NOMO-1 treated with dmso at 0.1 percent for 144 hours (cell line): Measurements from ENCODE around the gene TTC33.
A peak's percentile ranks its signal among the peaks of the same experiment; 100 is the strongest.
"Not testable (repeated sequence)": the region's sequence is repeated elsewhere in the genome, so short reads cannot be mapped to it uniquely, and the experiment has no call there.

Experiments used
- DNase-seq: peaks from one replicate; lab custom pipeline; 2025; ENCODE audit not compliant: unreplicated experiment; lab: John Stamatoyannopoulos, UW

Gene TTC33

DNA sequence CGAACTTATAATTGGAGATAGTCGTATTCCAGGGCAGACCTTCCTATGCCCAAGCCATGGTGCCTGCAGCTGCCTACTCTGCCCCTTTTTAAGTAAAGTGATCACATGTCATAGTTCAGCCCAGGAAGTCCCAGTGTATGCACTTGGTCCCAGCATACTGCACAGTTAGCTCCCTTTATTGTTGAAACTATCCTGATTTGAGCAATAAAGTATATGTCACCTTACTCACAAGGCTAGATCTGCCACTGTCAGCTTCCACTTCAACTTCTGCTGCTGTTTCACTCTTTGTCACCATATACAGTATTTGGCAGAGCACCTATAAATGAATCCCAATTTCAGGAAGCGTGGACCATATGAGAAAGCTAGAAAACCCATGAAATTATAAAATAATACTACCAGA lies 179.8 kb downstream of the TTC33 start:
- no peak for DNase-seq

DNA sequence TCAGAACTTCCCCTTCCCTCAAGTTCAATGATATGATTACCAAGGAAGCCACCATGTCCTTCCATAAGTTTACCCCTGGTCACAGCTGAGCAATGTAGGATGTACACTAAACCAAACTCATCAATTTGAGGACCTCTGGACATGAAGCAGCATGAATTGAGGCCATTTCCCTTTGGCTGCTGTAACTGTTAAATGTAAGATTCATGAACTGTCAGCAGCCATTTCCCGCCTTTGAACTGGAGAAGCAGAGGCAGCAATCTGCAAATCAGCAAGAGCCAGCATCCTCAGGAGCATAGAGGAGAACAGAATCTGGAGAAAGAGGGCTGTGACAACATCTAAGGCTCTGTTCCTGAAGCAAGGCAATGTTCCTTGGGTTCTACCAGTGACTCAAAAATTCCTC lies 180.3 kb downstream of the TTC33 start:
- DNase-seq: no peak

DNA sequence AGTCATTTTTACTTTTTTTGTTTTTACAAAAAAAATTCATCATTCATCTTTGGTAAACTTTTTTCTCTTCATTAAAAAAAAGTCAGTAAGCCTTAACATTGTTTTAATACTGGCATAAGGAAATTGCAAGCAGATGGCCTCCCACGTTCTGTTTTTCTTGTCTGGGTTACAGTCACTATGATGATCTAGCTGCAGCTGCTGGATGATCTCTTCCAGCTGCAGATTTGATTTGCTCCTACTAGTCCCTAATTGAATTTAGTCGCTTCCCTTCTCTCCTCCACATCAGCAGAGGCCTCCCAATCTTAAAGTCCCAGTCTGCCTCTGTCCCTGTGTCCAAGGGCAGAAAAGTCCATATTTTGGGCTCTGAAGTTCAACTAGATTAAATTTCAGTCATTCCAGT lies 182.8 kb downstream of the TTC33 start:
- DNase-seq: no peak

DNA sequence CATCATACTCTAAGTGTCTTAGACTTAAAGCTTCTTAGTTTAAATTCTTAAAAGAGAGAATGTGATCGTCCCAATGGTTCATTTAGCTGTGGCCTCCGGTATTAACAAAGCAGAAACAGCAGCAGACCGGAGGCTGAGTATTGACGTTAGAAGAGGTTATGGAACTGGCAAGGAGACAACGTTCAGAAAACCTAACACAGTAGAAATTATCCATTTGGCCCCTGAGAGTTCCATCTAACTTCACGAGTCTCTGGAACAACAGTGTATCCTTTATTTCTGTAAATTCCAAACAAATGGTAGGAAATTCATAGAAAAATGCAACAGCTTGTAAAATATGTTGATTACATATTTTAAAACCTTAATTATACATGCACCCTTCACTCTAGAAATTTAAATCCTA lies 183.4 kb downstream of the TTC33 start:
- DNase-seq: no peak

DNA sequence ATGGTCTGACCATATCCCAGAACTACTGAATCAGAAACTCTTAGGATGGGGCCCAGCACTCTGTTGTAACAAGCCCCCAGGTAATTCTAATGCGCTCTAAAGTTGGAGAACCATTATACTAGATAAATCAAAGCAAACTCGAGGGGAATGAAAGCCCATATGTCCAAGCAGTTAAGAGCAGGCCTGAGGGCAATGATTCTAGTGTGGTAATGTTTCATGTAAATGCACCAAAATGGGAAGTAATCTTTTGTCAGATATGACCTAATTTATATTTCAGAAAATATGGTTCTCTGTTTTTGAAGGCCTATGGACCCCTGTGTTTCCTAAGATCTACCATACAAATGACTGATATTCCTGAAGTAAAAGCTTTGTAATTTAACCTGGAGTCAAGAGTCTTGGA lies 184.0 kb downstream of the TTC33 start:
- peak; percentile 4 for DNase-seq

DNA sequence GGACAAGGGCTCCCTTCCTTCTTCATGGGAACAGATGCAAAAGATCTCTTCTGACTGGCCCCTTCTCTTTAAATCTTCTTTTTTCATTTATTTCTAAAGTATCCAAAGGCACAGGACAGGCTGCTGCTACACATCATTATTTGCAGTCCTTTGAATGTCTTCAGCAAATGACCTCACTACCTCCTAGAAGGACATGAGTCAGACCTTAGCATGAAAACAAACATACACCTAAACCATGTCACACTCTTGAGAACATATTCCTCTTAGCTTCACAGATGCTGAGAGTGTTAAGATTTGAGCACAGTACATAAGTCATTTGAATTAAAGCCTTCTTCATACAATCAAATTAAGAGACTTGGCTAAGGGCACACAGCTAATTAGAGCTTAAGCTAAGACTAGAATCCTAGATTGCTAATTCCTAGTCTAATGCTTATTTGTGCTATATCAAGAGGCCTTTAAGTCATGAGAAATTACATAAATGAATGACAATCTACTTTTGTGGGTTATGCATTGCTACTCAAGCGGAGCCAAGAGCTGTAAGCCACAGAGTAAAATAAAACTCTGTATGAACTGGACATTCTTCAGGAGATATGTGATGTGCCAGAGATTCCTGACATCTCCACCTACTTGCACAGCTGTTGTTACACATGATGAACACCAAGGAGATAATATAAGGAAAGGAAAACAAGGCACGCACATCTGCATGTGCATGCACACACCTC lies 185.2 kb downstream of the TTC33 start:
- DNase-seq: no peak

DNA sequence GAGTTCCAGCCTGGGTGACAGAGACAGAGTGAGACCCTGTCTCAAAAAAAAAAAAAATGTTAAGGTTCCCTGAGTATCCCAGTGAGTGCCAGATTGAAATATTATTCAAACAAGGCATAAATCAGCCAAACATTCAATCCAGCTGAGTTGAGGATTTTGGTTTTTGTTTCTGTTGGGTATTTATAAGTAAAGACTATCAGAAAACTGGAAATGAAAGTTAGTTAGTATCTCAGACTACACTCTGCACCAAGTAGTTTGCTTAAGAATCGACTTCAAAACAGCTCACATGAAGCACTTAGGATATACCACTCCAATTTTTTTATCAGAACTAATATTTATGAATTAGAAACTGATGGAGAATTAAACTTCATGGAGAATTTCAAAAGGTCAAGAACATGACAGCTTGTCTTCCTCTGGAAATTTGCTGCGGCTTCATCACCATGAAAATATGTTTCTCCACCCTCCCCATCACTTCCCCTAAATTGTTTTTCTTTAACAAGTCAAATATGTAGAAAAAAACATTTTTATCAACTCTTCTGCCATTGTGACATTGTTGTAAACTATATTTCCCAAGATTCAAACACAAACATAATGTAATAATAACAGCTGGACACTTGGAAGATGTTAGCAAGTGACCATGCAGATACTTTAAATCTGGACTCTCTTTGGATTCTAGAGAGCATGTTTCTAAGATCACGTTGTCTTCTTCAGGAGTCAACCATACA lies 186.1 kb downstream of the TTC33 start:
- DNase-seq: no peak

DNA sequence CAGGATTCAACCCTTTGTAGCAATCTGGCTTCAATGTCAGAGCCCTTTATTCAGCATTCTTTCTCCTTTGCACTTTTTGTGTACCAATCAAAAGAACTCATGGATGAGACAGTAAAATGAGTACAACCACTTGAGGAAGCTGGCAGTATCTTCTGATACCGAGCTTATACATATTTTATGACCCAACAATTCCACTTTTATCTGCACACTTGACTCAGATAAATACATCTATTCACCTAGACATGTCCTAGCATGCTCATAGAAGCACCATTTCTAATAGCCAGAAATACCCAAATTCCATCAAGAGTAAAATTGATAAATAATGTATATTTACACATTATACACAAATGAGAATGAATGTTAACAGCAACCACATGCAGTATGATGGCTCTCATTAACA lies 187.2 kb downstream of the TTC33 start:
- DNase-seq: no peak

DNA sequence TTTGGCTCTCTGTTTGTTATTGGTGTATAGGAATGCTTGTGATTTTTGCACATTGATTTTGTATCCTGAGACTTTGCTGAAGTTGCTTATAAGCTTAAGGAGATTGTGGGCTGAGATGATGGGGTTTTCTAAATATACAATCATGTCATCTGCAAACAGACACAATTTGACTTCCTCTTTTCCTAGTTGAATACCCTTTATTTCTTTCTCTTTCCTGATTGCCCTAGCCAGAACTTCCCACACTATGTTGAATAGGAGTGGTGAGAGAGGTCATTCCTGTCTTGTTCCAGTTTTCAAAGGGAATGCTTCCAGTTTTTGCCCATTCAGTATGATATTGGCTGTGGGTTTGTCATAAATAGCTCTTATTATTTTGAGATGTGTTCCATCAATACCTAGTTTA lies 192.6 kb downstream of the TTC33 start:
- not testable (repeated sequence) for DNase-seq

DNA sequence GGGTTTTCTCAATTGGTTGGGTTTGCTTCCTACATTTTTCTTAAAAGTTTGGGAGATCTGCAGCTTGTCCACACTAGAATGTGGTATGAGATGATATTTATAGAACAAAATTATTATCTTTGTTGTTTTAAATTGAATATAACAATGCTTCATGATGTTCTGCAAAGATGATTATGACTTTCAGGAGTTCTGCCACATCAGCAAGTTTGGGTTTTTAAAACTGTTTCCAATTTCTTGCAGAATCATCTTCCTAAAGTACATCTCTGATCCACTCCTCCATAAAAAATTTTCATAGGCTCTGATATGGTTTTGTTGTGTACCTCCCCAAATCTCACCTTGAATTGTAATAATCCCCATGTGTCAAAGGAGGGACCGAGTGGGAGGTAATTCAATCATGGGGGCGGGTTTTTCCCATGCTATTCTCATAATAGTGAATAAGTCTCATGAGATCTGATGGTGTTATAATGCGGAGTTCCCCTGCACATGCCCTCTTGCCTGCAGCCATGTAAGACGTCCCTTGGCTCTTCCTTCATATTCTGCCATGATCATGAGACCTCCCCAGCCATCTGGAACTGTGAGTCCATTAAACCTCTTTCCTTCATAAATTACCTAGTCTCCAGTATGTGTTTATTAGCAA lies 195.2 kb downstream of the TTC33 start:
- no peak for DNase-seq

DNA sequence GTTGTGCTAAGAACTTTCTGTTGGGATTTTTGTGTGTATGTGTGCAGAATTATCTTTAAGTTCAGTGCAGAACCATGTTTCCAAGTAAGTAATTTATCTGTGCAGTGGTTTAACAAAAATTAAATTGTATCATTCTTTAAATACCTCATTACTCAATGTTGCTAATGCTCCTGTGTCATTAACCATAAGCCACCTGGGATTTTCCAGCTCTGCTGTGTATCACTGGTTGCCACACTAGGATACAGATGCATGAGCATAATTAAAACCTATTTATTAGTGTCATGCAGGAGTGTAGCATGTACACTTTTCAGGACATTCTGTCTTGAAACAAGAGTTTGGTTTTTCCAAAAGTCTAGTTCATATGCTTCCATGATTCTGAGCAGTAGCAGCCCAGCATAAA lies 196.5 kb downstream of the TTC33 start:
- DNase-seq: no peak

DNA sequence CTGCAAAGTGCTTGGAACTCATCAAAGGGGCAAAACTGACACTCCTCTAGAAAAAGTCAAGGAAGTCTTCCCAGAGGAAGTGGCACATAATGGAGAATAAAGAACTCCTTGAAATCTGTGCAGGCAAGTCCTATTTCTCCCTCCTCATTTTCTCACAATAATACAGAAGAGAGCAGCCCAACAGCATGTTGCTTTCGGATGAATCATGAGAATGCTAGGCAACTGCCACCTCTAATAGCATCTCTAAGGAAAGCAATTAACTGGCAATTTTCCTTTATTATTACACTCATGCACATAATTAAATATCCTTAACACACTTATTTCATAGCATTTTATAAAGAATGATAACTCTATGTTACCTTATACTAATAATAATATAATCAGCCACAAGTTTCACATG lies 198.3 kb downstream of the TTC33 start:
- DNase-seq: no peak

DNA sequence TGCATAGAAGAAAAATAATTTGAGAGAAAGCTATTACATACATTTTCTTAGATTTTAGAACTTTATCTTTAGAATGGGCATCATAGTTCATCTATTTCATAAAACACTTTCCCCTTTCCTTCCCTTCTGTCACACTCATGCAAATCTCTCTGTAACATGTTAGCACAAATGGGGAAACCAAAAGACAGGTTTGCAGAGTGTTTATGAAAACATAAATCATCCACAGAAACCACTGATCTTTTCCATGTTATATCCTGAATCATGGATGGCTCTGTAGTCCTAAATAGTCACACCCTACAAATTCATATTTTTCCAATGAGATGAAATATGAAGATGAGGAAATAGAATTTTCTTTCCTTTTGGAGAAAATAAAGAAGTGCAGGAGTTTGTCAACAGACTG lies 198.9 kb downstream of the TTC33 start:
- DNase-seq: no peak

DNA sequence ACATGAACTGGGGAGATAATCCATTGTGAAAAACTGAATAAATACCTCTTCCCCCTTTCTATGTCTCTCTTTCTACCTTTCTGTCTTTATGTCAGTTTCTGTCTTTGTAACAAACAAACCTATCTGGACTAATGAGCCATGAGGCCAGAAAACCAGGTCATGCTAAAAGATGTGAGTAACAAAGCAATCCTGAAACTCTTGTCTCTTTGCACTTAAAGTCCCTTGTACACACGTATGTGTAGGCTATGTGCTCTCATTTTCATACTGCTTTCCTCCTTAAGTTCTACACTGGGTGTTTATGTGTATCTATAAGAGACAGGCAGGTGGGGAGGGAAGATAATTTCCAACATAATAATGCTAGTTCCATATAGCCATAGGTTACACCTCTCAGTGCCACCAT lies 199.9 kb downstream of the TTC33 start:
- no peak for DNase-seq

DNA sequence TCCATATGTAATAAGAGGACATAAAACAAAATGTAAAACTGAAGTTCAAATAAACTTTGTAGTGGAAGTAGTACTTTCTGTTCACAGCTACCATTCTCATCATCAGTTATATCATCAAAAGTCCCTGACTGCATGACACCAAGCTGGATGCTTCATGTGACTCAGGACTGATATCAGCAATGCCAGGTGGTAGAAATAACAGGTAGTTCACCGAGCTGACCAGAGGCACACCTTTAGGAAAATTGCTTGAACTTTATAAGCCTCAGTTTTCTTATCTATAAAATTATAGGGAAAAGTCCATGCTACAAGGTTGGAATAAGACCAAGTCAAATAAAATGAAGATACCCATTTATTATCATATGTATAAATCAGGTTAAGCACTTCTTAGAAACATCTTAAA lies 200.9 kb downstream of the TTC33 start:
- no peak for DNase-seq

DNA sequence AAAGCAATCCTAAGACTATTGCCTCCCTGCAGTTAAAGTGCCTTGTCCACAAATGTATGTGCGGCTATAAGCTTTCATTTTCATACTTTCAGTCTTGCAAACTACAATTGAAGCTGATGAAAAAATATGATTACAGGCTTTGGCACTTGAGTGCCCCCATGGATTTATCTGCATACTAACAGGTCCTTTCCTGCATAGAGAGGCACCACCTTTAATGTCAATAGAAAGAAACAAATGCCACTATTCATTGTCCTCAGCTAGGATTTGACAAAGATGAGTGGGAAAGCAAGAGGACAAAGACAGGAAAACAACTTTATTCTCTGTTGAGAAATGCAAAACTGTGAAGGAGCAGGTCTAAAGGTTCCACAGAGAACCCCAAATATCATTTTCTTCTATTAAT lies 201.7 kb downstream of the TTC33 start:
- DNase-seq: no peak

DNA sequence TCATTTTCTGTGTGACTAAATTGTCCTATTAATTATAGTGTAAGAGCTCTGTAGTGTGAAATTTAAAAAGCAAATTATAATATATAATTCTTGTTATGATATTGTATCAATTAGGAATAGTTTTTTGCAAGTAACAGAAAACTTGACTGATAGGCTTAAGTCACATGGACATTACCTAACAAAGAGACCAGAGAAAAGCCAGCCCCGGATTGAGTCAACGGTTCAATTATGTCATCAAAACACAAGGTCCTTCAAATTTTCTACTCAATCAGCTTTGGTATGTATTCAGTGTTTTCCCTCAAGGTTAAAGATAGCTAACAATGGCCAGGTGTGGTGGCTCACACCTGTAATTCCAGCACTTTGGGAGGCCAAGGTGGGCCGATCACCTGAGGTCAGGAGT lies 202.8 kb downstream of the TTC33 start:
- no peak for DNase-seq

DNA sequence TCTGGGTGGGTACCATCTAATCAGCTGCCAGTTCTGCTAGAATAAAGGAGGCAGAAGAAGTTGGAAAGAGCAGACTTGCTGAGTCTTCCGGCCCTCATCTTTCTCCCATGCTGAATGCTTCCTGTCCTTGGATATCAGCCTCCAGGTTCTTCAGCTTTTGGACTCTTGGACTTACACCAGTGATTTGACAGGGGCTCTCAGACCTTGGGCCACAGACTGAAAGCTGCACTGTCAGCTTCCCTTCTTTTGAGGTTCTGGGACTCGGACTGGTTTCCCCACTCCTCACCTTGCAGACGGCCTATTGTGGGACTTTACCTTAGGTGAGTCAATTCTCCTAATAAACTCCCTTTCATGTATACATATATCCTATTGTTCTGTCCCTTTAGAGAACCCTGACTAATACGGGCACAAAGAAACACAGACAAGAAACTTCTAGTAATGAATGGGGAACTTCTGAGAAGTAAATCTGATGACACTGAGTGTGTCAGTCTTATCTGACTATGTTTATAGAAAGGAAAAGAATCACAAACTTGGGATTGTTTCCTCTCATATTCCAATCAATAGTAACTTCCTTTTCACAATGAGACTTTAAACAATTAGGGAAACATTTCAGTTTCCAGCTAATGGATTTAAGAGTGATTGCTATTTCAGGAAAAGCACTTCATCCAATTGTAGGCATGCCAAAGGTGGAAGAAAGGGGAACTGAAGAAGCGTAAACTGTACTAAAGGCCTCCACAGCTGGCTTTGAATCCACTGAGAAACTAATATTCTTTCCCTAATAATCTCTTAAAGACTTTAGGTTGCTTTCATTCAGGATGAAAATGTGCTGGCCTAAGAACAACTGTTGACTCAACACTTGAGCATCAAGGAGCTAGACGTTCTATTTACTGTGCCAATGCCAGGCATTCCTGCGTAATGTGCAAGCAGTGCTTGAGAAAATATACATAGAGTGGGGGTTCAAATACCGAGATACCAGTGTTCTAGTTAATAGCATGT lies 204.0 kb downstream of the TTC33 start:
- no peak for DNase-seq

DNA sequence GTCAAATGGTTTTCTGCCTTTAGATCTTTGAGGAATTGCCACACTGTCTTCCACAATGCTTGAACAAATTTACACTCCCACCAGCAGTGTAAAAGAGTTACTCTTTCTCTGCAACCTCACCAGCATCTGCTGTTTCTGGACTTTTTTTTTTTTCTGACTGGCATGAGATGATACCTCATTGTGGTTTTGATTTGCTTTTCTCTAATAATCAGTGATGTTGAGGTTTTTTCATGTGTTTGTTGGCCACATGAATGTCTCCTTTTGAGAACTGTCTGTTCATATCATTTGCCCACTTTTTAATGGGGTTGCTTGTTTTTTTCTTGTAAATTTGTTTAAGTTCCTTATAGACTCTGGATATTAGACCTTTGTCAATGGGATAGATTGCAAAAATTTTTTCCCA lies 205.3 kb downstream of the TTC33 start:
- DNase-seq: no peak

DNA sequence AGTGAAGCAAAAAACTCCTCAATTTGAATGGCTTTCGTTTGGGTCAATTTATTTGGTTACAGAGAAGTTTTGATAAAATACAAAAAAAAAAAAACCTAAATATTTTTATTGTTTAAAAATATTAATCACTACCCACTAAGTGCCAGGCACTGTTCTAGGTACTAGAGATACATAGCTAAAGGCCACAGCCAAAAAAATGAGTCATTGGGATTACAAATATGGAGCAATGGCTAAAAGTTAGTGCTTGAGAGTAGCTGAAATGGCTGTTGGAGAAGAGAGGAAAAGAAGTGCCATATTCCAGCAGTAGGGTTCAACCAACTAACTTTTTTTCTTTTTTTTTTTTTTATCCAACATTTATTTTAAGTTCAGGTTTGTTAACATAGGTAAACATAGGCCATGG lies 206.1 kb downstream of the TTC33 start:
- no peak for DNase-seq

DNA sequence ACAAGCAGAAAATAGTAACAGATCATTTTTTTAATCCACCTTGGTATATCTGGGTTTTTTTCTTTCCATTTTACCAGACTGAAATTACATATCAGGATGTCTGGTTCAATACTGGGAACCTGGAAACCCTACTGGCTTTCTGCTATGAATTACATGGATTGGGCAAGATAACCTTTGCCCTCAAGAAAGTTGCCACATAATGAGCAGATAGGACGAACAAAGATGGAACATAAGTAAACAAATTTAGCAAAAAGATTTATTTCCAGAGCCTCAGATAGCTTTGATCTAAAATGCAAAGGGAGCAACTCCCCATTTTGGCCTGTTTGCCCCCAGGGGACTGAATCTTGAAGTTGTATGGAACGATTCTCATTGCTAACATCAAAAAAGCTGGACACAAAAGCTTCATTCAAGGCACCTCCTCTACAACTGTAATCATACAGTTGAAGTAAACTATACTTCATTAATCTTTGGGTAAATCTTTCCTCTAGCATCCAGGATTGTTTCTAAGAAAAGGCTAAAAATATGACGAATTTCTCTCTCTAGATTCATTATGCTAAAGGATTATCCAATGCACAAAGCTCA lies 207.7 kb downstream of the TTC33 start:
- DNase-seq: no peak
